ENCODE measurements around the gene FTO.

The FTO gene

DNA sequence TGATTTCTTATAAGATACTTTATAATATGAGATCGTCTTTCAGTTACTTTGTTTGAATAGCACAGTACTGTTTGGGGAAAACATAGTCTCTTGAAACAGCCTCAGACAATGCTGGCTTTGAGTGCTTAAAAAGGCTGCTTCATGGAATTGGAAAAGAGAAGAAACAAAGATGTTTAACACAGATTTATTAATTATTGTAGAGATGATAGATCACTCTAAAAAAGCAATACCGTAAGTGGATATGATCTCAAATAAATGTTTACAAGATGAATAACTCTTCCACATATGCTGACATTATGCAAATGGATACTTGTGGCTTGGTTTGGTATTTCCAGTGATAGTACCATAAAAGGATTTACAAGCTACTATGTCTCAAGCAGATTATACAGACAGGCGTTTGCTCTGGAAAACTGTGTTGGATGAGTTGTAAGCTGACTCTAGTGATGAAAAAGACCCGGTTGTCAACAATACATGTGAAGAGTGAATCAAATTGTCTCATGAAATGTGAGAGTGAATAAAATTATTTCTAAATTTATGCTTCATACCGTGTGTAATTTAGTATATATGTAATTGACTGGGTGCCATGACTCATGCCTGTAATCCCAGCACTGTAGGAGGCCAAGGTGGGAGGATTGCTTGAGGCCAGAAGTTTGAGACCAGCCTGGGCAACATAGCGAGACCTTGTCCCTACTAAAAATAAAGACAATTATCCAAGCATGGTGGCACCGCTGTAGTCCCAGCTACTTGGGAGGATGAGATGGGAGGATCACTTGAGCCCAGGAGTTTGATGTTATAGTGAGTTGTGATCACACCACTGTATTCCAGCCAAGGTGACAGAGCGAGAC, 105.4 kb downstream of the FTO start:
- TF ChIP-seq JUND (IDR thresholded peaks at IDR 0.05; ENCODE audit: low read depth), result peak; percentile 72
- peak in 1 of 2 experiments; percentile 42 for DNase-seq (ENCODE audit: low read depth in 1 of 2, low spot score in 1 of 2)
- in situ Hi-C loops (cut with HindIII; ENCODE audit: low pct_unique_long_range_greater_than_20kb, low sequenced_read_pairs), result no loop called here

DNA sequence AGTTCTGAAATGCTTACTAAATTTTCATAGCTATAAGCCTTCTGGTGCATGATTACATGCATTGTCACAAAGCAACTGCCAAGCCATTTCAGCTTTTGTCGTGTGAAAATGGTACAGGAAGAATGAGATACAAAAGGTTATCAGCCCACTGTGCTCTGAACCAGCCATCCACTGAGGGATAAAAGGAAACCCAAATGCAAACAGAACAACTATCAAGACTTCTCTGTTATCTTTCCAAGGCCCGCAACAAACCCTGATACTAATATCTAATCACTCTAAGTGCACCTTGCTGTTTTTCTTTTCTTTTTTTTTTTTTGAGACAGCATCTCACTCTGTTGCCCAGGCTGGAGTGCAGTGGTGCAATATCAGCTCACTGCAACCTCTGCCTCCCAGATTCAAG, 109.0 kb downstream of the FTO start:
- in situ Hi-C loops (cut with HindIII; ENCODE audit: low pct_unique_long_range_greater_than_20kb, low sequenced_read_pairs), result no loop called here
- TF ChIP-seq JUND (IDR thresholded peaks at IDR 0.05; ENCODE audit: low read depth), result no peak
- no peak for DNase-seq (ENCODE audit: low read depth in 1 of 2, low spot score in 1 of 2)

DNA sequence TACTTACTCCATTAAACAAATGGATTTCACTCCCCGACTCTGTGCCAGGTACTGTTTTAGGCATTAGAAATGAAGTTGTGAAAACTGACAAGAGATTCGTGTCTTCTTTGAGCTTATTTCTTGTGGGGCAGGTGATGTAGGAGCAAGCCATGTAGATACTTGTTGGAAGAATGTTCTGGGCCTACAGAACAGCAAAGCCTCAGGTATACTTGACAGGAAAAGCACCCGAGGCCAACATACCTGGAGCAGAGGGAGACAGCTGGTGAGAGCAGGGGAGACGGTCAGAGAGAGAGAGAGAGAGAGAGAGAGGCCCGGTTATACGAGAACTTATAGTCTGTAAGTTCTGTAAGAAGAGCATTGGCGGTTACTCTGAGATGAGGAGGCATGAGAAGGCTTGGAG, 110.8 kb downstream of the FTO start:
- no peak for DNase-seq (ENCODE audit: low read depth in 1 of 2, low spot score in 1 of 2)
- in situ Hi-C loops (cut with HindIII; ENCODE audit: low pct_unique_long_range_greater_than_20kb, low sequenced_read_pairs), result no loop called here
- TF ChIP-seq JUND (IDR thresholded peaks at IDR 0.05; ENCODE audit: low read depth), result no peak

DNA sequence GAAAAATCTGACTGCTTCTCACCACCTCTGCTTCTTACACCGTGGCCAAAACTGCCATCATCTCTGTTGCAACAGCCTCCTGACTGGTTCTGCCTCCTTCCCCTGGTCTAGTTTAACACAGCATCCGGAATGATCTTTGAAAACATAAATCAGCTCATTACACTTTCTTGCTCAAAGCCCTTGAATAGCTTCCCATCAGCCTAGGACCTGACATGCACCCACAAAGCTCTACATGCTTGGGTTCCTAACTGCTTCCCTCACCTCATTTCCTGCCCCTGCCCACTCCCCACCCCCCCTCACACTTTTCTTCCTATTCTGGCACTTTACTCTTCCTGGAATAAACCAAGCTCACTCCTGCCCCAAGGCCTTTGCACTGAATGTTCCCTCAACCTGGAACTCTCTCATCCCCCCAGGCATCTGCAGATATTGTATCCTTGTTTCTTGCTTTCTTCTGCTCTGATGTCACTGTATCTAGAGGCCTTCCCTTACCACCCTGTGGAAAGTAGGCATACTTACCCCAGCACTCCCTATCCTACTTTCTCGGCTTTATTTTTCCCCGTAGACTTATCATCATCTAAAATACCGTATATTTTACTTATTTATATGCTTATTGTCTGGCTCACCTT, 112.4 kb downstream of the FTO start:
- DNase-seq (ENCODE audit: low read depth in 1 of 2, low spot score in 1 of 2), result no peak
- in situ Hi-C loops (cut with HindIII; ENCODE audit: low pct_unique_long_range_greater_than_20kb, low sequenced_read_pairs), result no loop called here
- no peak for TF ChIP-seq JUND (IDR thresholded peaks at IDR 0.05; ENCODE audit: low read depth)

DNA sequence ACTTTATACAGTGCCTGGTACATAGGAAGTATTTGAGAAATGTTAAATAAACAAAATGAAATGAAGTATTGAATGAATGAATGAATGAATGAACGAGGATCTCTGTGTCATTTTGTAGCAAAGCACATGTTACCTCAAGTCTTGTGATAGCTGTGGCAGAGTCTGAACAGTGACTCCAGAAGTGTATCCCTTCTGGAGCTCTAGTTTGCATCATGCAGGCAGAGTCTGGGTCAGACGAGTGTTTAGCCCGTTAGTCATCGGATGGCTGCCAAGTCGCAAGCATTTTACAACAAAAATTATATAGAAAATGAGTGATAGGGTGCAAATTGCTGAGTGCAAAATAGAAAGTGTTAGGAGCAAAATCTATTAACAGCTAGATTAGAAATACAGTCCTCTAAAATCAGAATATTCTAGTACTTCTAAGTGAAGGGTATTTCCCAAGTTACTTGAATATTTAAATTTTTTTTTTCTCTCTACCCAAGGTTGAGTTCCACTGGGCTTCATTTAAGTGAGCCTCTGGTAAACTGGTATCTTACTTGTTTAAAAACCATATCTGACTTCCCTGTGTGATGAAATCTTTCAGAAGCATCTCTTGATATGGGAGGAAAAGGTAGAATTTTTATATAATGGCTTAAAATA, 113.3 kb downstream of the FTO start:
- in situ Hi-C loops (cut with HindIII; ENCODE audit: low pct_unique_long_range_greater_than_20kb, low sequenced_read_pairs), result no loop called here
- DNase-seq (ENCODE audit: low read depth in 1 of 2, low spot score in 1 of 2), result no peak
- no peak for TF ChIP-seq JUND (IDR thresholded peaks at IDR 0.05; ENCODE audit: low read depth)

DNA sequence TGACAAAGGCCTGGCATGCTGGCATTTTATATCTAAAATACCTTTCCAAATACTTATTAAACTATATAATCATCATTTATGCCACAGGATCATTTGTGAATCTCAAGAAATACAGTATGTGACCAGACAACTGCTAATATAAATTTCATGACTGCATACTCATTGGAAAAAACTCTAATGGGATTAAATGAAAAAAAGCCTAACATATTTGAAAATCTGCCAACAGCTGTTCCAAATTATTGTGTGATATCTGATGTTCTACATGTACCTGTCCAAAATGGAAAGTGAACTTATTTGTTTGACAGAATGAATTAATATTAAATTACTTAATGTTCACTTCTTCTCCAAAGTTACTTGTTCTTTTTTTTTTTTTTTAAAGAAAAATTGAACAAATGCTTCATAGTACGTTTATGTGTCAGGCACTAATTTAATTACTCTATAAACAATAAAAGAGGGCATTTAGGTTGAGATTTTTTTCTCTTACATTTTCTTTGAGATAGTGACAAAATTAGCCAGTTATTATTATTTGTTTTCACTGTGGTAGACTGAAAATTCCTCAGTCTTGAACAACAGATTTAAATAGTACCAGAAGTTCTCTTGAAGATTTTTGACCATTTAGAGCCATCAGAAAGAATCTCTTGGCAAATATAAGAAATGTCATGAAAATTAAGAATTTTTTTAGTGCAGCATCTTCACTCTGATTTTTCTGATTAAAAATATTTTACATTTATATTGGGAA, 114.0 kb downstream of the FTO start:
- in situ Hi-C loops (cut with HindIII; ENCODE audit: low pct_unique_long_range_greater_than_20kb, low sequenced_read_pairs), result no loop called here
- TF ChIP-seq JUND (IDR thresholded peaks at IDR 0.05; ENCODE audit: low read depth), result no peak
- no peak for DNase-seq (ENCODE audit: low read depth in 1 of 2, low spot score in 1 of 2)

DNA sequence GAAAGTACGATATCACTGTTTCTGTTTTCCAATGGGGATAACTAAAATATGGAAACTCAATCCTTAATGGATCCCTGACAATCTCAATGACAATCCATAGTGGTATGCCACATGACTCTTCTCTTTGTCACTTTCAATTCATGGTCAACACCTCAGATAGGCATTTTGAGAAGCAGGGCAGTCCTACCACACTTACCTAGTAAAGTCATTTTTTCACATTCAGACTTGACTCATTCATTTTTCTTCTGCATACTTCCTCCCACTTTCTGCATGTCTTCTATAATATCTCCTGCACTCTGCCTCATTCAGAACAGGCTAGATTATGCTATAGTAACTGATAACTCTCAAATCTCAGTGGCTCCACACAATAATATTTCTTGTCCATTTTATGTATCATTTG, 117.5 kb downstream of the FTO start:
- in situ Hi-C loops (cut with HindIII; ENCODE audit: low pct_unique_long_range_greater_than_20kb, low sequenced_read_pairs), result no loop called here
- no peak for TF ChIP-seq JUND (IDR thresholded peaks at IDR 0.05; ENCODE audit: low read depth)
- no peak for DNase-seq (ENCODE audit: low read depth in 1 of 2, low spot score in 1 of 2)

DNA sequence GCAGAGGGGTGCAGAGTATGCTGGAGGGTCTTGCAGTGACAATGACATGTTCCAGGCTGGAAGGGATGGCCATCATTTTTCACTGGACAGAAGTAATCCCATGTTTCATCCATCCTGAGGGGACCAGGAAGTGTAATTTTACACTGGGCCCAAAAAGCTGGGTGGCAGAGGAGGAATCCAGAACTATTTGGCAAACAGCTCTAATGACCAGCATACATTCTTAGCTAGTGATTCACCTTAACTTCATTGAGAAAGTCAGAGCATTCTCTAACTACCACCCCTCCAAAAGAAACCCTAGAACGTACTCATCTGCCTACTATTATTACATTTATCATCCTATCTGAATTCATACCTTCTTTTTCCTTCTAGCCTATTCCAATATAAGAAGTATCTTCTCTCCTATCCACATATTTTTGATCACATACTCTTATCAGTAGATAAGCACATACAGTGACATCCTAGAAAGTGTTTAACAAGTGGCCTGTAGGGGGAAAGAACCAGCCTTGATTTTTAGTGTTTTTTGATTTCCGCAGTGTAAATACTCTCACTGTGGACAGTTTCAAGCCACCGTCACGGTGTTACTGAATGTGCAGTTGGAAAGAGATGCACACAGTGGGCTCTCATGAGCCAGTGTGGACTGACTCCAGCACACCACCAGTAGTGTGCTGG, 118.1 kb downstream of the FTO start:
- no peak for DNase-seq (ENCODE audit: low read depth in 1 of 2, low spot score in 1 of 2)
- in situ Hi-C loops (cut with HindIII; ENCODE audit: low pct_unique_long_range_greater_than_20kb, low sequenced_read_pairs), result no loop called here
- no peak for TF ChIP-seq JUND (IDR thresholded peaks at IDR 0.05; ENCODE audit: low read depth)

DNA sequence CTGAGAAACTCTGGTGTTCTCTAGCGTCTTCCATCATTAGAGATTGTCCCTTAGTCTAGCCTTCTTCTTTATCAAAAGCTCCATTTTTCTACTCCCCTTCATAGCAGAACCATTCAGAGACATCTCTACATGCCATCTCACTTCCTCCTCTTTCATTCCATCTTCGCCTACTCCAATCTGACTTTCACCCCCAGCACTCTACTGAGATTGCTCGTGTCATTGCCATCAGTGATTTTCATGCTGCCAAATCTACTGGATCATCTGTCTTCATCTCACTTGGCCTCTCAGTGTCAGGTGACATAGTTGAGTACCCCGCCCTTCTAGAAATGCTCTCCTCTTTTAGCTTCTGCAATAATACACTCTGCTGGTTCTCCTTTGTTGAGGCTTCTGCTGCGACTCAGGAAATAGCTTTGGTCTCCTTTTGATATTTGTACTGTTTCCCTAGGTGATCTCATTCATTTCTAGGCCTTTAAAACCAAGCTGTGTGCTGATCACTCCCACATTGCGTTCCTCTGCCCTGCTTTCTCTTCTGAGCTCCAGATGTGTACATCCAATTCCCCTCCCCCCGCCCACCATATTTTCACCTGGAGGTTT, 119.1 kb downstream of the FTO start:
- TF ChIP-seq JUND (IDR thresholded peaks at IDR 0.05; ENCODE audit: low read depth), result no peak
- DNase-seq (ENCODE audit: low read depth in 1 of 2, low spot score in 1 of 2), result no peak
- in situ Hi-C loops (cut with HindIII; ENCODE audit: low pct_unique_long_range_greater_than_20kb, low sequenced_read_pairs), result no loop called here

DNA sequence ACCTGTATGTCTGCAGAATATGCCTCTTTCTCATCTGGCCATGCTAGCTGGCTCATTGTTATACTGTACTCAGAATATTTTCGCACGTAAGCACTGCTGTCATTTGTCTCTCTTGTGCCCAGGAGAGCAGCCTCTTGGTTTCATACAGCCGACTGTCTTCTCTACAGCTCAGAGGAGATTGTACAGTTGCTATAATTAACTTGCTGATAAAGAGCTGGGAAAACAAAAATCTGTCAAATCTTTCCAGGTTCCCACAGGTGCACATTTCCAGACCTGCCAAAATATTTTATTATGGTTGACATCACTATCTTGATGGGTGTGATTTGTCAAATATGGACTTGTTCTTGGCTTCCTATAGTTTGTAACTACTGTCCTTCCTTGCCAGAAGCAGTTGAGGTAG, 122.7 kb downstream of the FTO start:
- TF ChIP-seq JUND (IDR thresholded peaks at IDR 0.05; ENCODE audit: low read depth), result no peak
- no peak for DNase-seq (ENCODE audit: low read depth in 1 of 2, low spot score in 1 of 2)
- in situ Hi-C loops (cut with HindIII; ENCODE audit: low pct_unique_long_range_greater_than_20kb, low sequenced_read_pairs), result no loop called here

DNA sequence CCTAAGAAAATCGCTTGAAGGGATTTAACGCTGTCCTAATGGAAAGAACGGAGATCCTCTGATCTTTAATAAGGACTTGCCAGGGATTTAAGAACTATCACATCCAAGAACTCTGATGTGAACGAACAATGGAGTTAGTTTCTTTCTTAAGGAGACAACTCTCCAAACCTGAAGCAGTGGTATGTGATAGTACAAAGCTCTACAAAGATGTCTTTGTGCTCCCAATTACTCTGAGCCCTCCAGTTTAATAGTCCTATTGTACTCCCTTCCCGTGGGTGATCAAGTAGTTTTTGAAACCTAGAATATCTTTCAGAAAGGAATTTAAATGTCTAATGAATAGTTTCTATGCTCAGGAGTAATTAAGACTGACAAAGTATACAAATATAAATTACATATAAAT, 123.8 kb downstream of the FTO start:
- no peak for DNase-seq (ENCODE audit: low read depth in 1 of 2, low spot score in 1 of 2)
- no peak for TF ChIP-seq JUND (IDR thresholded peaks at IDR 0.05; ENCODE audit: low read depth)
- in situ Hi-C loops (cut with HindIII; ENCODE audit: low pct_unique_long_range_greater_than_20kb, low sequenced_read_pairs), result no loop called here

All from T47D (cell line).